Endothelial cell of hepatic sinusoid (primary cell): ENCODE data around the gene SLC38A4.
"Not testable (repeated sequence)": the region's sequence is repeated elsewhere in the genome, so short reads cannot be mapped to it uniquely, and the experiment has no call there.

Experiments
- in situ Hi-C: cut with HindIII; loops from 2 replicates; pipeline ENCODE4 v1.10.0; 2017; ENCODE audit warnings: low sequenced_read_pairs

SLC38A4 gene

DNA sequence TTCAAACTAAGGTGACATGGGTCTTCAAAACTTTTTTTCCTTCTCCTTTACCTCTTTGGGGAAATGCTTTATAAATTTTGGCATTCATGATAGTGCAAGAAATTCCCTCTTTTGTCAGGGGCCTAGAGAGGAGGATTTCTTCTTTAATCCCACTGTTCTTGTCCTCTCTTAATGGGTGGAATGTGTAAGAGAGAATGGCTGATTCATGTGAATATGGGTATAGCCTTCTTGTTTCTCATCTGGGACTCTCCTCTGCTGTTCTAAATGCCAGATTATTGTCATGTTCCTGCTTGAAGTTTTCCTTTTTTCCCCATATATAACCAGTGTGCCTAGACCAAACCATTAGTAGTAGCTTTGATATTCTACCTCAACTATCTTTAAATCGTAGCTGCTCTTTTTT is 46.7 kb downstream of the SLC38A4 start:
- in situ Hi-C loops, result no loop called here

DNA sequence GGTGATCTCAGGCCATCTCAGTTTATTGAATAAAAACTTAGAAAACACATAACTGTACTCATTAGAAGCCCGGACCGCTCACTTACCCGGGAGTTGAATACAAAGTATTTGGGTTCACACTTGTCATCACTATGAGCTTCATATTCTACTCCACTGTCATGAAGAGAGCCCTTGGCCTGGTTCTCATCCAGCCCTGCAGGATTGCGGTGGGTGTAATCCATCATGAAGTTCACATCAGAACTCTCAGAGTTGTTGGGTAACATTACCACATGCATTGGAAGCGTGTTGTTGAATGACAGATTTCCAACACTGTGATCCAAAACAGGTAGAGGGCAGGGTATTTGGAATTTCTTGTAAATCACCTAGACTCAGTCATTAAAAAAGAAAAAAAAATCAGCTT is 47.4 kb downstream of the SLC38A4 start:
- in situ Hi-C loops, result no loop called here

DNA sequence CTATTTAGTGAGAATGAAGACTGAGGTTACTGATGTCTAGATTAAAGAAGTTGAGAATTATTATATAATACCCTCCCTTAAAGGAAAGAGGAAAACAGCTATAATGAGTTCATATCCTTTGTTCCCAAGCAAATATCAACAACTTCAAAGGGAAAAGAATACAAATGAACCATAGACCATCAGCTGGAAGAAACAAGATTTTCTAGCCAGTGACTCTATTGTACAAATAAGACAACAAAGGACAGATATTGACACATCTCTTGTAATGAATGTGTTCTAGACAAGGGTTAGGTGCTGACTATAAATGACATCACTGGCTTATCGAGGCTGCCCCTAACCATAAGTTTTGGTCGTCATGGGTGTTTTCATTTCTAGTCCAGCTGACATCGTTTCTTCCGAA is 48.2 kb downstream of the SLC38A4 start:
- in situ Hi-C loops, result no loop called here

DNA sequence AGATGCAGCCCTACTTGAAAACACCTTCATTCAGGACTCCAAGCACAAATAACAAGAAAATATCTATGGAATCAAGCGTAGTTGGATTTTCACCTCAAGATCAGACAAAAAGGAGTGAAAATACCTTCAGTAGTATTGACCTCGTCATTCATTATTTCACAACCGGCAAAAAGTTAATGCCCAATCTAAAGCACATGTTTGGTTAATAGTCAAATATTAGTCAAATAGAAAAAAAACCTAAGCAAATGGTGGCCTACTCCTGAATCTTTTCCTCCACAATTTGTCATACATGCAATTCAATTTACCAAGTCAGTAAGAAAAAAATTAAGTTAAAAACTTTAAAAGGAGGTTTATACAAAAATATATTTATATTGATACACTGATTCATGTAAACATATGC is 50.0 kb downstream of the SLC38A4 start:
- in situ Hi-C loops, result no loop called here

DNA sequence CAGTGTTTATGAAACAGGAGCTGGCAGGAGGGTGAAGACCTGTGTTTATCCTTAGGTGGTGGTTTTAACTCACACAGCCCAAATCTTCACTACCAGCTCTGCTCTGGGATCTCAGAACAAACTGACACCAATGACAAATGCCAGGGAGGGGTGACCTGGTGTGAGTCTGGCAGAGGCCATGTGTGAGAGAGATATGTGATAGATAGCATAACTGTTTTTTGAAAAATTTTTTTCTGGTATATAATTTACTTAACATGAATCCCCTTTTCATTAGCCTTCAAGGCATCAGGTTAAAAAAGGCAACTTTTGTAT is 51.5 kb downstream of the SLC38A4 start:
- in situ Hi-C loops, result loop anchor here (5.0 kb wide), 1 partner anchor 72 kb away; no protein-coding TSS in a partner anchor

DNA sequence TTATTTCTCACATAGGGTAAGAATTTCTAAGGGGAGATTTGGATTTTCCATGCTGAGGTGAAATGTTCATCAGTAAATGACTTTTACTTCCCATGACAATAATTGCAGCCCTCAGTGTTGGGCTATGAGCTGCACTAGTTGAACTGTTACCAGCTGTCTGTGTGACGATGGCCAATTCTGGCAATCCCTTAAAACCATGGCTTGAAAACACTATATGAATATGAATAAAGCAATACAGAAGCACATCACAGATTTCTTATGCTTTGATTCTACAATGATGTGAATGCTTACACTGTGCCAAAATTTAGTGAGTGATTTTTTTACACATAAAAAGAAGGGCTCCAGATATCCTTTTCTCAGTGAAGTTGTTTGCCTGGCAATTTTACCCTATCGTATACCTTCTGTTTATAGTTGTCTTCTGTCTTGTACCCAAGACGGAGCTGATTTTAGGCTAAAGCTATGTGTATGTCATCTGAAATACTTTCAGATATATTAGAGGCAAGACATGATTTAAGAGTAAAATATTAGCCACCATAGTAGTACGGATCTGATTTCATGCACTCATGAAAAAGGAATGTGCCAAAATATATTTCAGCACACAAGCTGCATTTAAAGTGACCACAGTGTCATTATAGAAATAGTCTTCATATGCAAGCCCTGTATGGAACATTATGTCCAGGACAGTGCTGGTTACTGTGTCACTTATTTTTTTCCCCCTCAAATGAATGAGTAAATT is 52.0 kb downstream of the SLC38A4 start:
- in situ Hi-C loops, result loop anchor here (5.0 kb wide), 1 partner anchor 71 kb away; no protein-coding TSS in a partner anchor

DNA sequence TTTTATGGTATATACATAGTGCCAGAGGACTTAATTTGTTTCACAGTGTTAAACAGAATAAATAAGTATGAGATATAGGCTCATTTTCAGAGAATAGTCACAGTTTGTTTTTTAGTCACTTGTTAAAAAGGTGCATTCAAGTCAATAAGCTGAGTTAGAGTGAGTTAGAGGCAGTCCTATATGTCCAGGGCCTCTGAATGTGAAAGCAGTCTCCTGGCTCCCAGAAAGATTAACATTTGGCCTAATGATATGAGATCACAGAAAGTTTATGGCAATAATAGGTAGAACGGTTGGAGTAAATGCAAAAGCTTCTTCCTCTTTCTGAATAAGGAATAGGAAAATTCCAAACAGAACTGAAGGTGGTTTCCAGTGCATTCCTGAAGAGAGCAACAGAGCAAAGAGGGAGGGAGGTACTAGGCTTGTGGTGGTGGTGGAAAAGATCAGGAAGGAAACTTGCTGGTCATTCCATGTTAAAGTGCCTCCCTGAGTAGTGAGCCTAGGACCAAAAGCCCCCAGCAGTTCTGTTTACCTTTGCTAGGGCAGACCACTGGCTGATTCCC is 54.4 kb downstream of the SLC38A4 start:
- in situ Hi-C loops, result loop anchor here (5.0 kb wide), 1 partner anchor 69 kb away; no protein-coding TSS in a partner anchor

DNA sequence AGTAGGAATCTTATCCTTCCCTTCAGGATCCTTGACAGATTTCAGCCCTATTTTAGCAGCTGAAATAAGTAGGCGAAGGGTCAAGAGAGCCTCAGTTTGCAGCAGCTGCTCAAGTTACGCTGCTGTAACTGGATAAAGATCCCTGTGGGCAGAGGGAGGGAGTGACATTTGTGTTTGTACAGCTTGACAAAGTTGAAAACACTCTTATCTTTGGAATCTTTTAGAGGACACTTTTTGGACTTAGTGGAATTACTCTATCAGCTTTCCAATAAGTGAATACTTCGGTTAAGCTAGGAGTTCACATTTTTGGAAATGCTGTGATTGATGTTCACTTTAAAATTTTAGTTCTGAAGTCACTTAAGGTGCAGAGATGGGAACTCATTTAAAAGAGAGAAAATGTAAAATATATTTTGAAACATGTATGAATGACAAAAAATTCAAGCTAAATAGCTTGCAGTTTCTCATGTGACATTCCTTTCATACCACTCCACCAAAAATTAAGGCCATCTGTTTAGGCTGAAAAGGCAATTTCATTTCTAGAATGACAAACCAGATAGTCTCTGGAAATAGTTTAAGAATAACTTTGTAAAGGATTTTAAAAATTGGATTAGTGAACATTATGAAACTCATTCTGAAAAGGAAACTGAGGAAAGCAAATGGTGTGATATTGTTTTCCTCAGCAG is 55.2 kb downstream of the SLC38A4 start:
- in situ Hi-C loops, result loop anchor here (5.0 kb wide), 1 partner anchor 68 kb away; no protein-coding TSS in a partner anchor

DNA sequence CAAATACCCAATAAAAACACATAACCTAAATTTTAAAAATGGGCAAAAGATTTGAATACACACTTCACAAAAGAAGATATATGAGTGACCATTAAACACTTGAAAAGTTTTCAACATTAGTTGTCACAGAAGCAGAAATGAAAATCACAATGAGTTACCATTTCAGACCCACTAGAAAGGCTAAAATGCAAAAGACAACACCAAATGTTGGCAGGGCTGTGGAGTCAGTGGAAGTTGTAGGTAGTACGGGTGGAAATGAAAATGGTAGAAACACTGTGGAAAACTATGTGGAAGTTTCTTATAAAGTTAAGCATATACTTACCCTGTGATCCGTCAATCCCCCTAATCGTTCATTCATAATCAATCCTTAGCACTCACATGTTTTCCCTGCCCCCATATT is 61.8 kb downstream of the SLC38A4 start:
- in situ Hi-C loops, result no loop called here

DNA sequence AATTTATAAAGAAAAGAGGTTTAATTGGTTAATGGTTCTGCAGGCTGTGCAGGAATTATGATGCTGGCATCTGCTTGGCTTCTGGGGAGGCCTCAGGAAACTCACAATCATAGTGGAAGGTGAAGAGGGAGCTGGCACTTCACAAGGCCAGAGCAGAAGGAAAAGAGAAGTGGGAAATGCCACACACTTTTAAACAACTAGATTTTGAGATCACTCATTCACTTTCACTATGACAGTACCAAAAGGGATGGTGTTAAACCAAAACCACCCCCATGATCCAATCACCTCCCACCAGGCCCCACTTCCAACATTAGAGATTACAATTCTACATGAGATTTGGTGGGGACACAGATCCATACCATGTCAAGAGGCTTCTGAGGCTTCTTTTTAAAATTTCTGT is 62.6 kb downstream of the SLC38A4 start:
- in situ Hi-C loops, result no loop called here

DNA sequence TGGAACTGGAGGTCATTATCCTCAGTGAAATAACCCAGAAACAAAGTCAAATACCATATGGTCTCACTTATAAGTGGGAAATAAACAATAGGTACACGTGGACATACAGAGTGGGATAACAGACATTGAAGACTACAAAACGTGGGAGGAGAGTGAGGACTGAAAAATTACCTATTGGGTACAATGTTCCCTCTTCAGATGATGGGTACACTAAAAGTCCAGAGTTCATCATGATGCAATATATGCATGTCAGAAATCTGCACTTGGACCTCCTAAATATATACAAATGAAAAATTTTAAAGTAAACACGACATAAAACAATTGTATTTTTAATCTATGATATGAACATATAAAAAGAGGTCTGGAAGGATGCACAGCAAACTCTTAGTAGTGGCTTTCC is 71.2 kb downstream of the SLC38A4 start:
- in situ Hi-C loops, result no loop called here

DNA sequence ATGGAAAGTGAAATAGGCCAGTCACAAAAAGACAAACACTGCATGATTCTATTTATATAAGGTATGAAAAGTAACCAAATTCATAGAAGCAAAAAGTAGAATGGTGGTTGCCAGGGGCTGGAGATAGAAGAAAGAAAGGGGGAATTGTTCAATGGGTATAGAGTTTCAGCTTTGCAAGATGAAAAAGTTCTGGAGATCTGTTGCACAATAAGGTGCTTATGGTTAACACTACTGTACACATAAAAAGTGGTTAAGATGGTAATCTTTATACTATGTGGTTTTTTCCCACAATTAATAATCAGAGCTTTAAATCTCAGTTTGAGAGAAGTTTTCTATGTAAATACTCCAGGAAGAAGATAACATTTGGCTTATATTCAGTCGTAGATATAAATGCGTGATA is 73.4 kb downstream of the SLC38A4 start:
- in situ Hi-C loops, result no loop called here

DNA sequence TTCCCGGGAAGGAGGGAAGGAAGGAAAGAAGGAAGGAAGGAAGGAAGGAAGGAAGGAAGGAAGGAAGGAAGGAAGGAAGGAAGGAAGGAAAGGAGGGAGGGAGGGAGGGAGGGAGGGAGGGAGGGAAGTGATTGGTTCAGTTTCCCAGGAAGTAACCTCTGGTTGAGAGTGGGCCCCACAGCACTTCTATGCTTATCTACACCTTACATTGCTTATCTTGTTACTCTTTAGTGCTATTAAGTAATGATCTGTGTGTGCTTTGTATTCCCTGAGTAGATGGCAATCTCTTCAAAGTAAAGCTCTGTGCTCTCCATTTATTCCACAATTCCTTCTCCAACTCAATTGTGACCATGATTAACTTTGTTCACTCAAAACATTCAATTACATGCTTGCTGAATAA is 74.6 kb downstream of the SLC38A4 start:
- in situ Hi-C loops, result no loop called here

DNA sequence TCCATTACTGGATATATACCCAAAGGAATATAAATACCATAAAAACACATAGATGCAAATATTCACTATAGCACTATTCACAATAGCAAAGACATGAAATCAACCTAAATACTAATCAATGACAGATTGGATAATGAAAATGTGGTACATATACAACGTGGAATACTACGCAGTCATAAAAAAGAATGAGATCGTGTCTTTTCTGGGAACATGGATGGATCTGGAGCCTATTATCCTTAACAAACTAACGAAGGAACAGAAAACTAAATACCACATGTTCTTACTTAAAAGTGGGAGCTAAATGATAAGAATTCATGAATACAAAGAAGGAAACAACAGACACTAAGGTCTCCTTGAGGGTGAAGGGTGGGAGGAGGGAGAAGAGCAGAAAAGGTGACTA is 76.5 kb downstream of the SLC38A4 start:
- in situ Hi-C loops, result no loop called here

DNA sequence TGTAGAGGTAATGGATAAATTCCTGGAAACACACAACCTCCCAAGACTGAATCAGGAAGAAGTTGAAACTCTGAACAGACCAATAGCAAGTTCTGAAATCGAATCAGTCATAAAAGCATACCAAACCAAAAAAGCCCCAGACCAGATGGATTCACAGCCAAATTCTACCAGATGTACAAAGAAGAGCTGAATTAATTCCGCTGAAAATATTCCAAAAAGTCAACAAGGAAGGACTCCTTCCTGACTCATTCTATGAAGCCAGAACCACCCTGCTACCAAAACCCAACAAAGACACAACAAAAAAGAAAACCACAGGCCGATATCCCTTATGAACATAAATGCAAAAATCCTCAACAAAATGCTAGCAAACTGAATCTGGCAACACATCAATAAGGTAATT is 81.5 kb downstream of the SLC38A4 start:
- in situ Hi-C loops, result no loop called here

DNA sequence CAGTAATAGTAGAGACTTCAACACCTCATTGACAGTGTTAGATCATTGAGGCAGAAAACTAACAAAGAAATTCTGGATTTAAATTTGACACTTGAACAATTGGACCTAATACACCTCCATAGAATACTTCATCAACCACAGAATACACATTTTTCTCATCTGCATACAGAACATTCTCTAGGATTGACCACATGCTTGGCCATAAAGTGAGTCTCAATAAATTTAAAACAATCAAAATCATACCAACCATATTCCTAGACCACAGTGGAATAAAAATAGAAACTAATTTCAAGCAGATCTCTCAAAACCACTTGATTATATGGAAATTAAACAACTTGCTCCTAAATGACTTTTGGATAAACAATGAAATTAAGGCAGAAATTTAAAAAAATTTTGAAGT is 82.3 kb downstream of the SLC38A4 start:
- in situ Hi-C loops, result no loop called here

DNA sequence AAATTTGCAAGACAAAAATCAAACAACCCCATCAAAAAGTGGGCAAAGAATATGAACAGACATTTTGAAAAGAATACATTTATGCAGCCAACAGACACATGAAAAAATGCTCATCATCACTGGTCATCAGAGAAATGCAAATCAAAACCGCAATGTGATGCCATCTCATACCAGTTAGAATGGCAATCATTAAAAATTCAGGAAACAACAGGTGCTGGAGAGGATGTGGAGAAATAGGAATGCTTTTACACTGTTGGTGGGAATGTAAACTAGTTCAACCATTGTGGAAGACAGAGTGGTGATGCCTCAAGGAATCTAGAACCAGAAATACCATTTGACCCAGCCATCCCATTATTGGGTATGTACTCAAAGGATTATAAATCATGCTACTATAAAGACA is 83.5 kb downstream of the SLC38A4 start:
- in situ Hi-C loops, result not testable (repeated sequence)

DNA sequence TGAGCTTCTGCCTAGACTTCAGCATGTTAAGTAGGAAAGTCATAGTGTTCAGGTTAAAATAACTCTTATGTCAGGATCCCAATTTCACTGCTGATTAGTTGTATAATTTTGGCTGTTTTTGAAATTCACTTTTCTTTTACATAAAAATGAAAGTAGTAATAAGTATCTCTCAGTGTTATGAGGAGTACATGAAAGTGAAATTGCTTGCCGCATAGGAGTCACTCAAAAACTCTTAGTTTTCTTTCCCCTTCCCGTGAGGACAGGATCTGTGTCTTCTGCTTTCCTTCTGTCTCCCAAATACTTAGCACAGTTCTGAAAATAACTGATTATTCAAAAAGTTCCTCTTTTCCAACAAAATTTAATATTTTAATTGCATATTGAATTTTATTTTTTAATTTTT is 100.5 kb downstream of the SLC38A4 start:
- in situ Hi-C loops, result no loop called here

DNA sequence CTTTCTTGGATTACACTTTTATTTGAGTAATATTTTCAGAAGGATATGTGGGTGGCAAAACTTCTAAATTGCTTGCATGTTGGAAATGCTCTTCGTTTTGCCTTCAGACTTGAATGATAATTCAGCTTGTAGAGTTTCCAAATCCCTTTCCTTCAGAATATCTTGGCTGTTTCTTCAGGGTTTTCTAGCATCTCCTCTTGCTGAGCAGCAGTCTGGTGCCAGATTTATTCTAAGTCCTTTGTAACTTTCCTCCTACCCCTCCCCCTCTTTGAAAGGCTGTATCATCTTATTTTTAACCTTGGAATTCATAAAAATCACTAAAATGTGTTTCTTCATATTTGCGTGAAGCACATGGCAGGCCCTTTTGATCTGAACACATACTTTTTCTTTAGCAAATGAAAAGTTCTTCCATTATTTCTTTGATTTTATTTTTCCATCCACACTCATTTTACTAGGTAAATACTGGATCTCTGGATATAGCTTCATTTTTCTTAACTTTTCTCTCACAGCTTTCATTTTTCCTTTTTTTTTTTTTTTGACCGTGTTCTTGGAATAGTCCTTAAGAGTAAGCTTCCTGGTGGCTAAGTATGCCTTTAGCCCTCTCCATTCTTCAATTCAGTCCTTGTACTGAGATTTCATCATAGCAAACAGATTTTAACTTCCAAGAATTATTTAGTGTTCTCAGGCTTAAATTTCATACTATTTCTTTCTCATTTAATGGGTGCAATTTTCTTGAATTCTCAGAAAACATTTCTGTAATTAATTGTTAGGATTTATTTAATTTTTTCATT is 102.0 kb downstream of the SLC38A4 start:
- in situ Hi-C loops, result no loop called here

DNA sequence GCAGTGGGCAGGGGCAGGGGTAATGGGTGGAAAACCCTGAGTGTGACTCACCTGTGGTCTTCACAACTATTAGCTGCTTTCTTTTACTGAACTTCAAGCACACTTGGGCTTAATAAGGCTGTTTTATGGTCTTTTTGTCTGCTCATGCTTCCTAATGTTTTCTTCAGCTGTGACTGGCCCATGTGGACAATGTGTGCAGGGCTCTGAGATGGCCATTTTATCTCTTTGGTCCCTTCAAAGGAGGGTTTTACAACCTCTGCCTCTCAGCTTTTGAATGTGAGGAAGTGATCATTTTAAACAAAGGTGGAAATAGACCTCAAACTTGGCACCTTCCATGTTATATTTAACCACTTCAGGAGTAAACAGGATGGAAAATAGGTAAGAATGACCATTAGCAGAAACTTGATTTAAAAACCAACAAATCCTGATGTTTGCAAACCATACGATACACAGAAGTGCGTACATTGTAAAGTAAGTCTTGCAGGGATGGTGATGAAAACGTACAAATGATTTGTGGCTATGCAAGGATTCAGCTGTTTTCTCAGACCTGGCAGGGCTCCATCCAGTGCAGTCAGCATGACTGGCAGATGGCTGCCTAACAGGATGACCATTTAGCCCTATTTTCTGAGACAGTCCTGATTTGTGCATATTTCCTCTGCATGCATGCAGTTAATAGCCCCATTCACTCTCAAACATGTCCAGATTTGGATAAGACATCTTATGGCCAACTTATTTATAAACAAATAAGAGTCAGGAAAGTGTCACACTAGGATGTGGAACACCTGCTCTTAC is 103.2 kb downstream of the SLC38A4 start:
- in situ Hi-C loops, result no loop called here

DNA sequence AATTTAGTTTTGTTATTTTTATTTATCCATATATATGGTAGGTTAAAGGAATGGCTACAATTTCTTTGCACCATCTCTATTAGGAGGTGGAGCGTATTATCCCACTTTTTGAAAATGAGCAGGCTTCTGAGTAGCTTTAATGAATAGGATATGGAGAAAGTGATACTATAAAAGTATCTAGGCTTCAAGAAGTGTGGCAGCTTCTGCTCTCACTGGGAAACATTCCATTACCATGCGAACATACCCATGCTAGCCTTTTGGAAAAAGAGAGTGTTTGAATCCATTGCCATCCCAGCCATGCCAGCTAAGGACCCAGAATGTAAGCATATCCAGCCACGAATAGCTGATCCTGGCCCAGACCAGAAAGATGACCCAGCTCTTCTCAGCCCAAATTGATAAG is 107.3 kb downstream of the SLC38A4 start:
- in situ Hi-C loops, result no loop called here
